ENCODE data around the gene SLC25A31. TPM values are rescaled to one million over a fixed set of nuclear protein-coding genes. Genes with fewer than 3 reads are reported as not detected.

SLC25A31 gene
- polyA plus RNA-seq, 1 donor from 2014 or later, result 0.28 TPM

DNA sequence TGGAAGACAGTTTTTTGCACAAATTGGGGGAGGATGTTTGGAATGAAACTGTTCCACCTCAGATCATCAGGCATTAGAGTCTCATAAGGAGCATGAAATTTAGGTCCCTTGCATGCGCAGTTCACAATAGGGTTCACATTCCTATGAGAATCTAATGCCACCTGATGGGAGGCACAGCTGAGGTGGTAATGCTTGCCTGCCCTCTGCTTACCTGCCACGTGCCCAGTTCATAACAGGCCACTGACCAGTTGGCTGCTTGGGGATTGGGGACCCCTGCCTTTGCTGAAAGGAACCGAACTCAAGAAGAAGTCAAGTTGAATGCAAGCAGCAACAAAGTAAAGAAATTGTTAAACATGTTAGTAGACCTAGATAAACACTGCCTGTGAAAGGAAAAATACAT, 47.3 kb downstream of the SLC25A31 start:
- H3K27me3 ChIP-seq (ENCODE audit: insufficient read depth, low read depth, low read length), result no peaks in the 10 kb centered on the region
- no peak overlapping the region for H2AFZ ChIP-seq (ENCODE audit: low read depth, low read length)
- no peak overlapping the region for H3K4me2 ChIP-seq (ENCODE audit: low read length)
- H3K9ac ChIP-seq (ENCODE audit: low read length), result no peak overlapping the region
- no peaks in the 10 kb centered on the region for H3K9me3 ChIP-seq (ENCODE audit: low read length)
- H3K79me2 ChIP-seq (replicated peaks; ENCODE audit: insufficient read depth, low read length), result no peaks in the 10 kb centered on the region
- TF ChIP-seq EP300 (conservative IDR thresholded peaks at IDR 0.05; ENCODE audit: poor library complexity, severe bottlenecking) (no peak), POLR2AphosphoS5 (IDR thresholded peaks at IDR 0.05) (no peak), RAD21 (conservative IDR thresholded peaks at IDR 0.05) (no peak), EZH2 (IDR thresholded peaks at IDR 0.05; ENCODE audit: borderline replicate concordance, insufficient read depth, low read length, poor library complexity, severe bottlenecking) (no peak), SMC3 (conservative IDR thresholded peaks at IDR 0.05; ENCODE audit: poor library complexity) (no peak), MXI1 (conservative IDR thresholded peaks at IDR 0.05; ENCODE audit: poor library complexity, severe bottlenecking) (no peak), TAF1 (IDR thresholded peaks at IDR 0.05; ENCODE audit: low read depth) (no peak)
- TF ChIP-seq, protein P1, sequence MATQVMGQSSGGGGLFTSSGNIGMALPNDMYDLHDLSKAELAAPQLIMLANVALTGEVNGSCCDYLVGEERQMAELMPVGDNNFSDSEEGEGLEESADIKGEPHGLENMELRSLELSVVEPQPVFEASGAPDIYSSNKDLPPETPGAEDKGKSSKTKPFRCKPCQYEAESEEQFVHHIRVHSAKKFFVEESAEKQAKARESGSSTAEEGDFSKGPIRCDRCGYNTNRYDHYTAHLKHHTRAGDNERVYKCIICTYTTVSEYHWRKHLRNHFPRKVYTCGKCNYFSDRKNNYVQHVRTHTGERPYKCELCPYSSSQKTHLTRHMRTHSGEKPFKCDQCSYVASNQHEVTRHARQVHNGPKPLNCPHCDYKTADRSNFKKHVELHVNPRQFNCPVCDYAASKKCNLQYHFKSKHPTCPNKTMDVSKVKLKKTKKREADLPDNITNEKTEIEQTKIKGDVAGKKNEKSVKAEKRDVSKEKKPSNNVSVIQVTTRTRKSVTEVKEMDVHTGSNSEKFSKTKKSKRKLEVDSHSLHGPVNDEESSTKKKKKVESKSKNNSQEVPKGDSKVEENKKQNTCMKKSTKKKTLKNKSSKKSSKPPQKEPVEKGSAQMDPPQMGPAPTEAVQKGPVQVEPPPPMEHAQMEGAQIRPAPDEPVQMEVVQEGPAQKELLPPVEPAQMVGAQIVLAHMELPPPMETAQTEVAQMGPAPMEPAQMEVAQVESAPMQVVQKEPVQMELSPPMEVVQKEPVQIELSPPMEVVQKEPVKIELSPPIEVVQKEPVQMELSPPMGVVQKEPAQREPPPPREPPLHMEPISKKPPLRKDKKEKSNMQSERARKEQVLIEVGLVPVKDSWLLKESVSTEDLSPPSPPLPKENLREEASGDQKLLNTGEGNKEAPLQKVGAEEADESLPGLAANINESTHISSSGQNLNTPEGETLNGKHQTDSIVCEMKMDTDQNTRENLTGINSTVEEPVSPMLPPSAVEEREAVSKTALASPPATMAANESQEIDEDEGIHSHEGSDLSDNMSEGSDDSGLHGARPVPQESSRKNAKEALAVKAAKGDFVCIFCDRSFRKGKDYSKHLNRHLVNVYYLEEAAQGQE (IDR thresholded peaks at IDR 0.05; ENCODE audit: borderline replicate concordance), result no peak
- TF ChIP-seq, protein P2, sequence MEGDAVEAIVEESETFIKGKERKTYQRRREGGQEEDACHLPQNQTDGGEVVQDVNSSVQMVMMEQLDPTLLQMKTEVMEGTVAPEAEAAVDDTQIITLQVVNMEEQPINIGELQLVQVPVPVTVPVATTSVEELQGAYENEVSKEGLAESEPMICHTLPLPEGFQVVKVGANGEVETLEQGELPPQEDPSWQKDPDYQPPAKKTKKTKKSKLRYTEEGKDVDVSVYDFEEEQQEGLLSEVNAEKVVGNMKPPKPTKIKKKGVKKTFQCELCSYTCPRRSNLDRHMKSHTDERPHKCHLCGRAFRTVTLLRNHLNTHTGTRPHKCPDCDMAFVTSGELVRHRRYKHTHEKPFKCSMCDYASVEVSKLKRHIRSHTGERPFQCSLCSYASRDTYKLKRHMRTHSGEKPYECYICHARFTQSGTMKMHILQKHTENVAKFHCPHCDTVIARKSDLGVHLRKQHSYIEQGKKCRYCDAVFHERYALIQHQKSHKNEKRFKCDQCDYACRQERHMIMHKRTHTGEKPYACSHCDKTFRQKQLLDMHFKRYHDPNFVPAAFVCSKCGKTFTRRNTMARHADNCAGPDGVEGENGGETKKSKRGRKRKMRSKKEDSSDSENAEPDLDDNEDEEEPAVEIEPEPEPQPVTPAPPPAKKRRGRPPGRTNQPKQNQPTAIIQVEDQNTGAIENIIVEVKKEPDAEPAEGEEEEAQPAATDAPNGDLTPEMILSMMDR (IDR thresholded peaks at IDR 0.05; ENCODE audit: poor library complexity, severe bottlenecking), result no peak
- no peaks in the 10 kb centered on the region for H3F3A ChIP-seq (ENCODE audit: insufficient read depth, low read length, poor library complexity, severe bottlenecking)
- H3K4me3 ChIP-seq (ENCODE audit: low read length), result no peak overlapping the region
- H3K27ac ChIP-seq (ENCODE audit: low read length), result no peak overlapping the region
- no peaks in the 10 kb centered on the region for H3K9me2 ChIP-seq (ENCODE audit: insufficient read depth, low read length)
- H3K36me3 ChIP-seq (ENCODE audit: insufficient read depth, low read length), result no peaks in the 10 kb centered on the region
- H4K20me1 ChIP-seq (ENCODE audit: insufficient read depth), result no peaks in the 10 kb centered on the region

DNA sequence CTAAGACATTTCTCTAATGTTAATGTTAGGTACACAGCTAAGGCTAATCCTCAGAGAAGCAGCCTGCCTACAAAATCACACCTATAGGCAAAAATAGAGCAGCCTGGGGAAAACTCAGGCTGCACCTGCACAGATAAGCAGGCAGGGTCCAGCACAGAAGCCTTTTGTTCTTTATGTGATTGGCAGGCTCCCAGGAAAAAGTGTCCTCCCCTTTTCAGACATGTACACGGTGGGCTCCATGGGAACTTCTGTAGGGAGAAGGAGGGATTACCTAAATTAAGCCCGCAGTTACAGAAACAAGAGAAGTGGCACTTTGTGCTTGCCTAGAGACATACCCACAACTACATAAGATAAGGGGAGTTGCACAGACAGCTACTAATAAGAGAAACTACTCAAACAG, 47.9 kb downstream of the SLC25A31 start:
- Histone ChIP-seq H3K9me3 (ENCODE audit: low read length) (no peaks in the 10 kb centered on the region), H4K20me1 (ENCODE audit: insufficient read depth) (no peaks in the 10 kb centered on the region), H3K9ac (ENCODE audit: low read length) (no peak overlapping the region), H3K9me2 (ENCODE audit: insufficient read depth, low read length) (no peaks in the 10 kb centered on the region), H3K36me3 (ENCODE audit: insufficient read depth, low read length) (no peaks in the 10 kb centered on the region), H3K79me2 (replicated peaks; ENCODE audit: insufficient read depth, low read length) (no peaks in the 10 kb centered on the region), H3F3A (ENCODE audit: insufficient read depth, low read length, poor library complexity, severe bottlenecking) (no peaks in the 10 kb centered on the region), H3K4me3 (ENCODE audit: low read length) (no peak overlapping the region), H3K27ac (ENCODE audit: low read length) (no peak overlapping the region), H2AFZ (ENCODE audit: low read depth, low read length) (no peak overlapping the region), H3K27me3 (ENCODE audit: insufficient read depth, low read depth, low read length) (no peaks in the 10 kb centered on the region), H3K4me2 (ENCODE audit: low read length) (no peak overlapping the region)
- TF ChIP-seq POLR2AphosphoS5 (IDR thresholded peaks at IDR 0.05) (no peak), SMC3 (conservative IDR thresholded peaks at IDR 0.05; ENCODE audit: poor library complexity) (no peak), MXI1 (conservative IDR thresholded peaks at IDR 0.05; ENCODE audit: poor library complexity, severe bottlenecking) (no peak), RAD21 (conservative IDR thresholded peaks at IDR 0.05) (no peak), EZH2 (IDR thresholded peaks at IDR 0.05; ENCODE audit: borderline replicate concordance, insufficient read depth, low read length, poor library complexity, severe bottlenecking) (no peak), EP300 (conservative IDR thresholded peaks at IDR 0.05; ENCODE audit: poor library complexity, severe bottlenecking) (no peak), TAF1 (IDR thresholded peaks at IDR 0.05; ENCODE audit: low read depth) (no peak)
- TF ChIP-seq, protein P1 (IDR thresholded peaks at IDR 0.05; ENCODE audit: borderline replicate concordance), result no peak
- TF ChIP-seq, protein P2 (IDR thresholded peaks at IDR 0.05; ENCODE audit: poor library complexity, severe bottlenecking), result no peak
